Endothelial cell of umbilical vein (primary cell): ENCODE results near the gene SMS. TPM values are rescaled to one million over a fixed set of nuclear protein-coding genes. Genes with fewer than 3 reads are reported as not detected.

ENCODE experiments used
- BruUV-seq: library from RNA; stranded (reverse); fragments of 400-500 nt; replicated peaks from 2 replicates; lab custom pipeline; 2021; lab: Mats Ljungman, UMichigan
- CTCF ChIA-PET: fragments of 300-600, 350-600 bp; sonication (Branson Sonifier 250); formaldehyde crosslinking; loops from one replicate; lab custom pipeline; 2021; ENCODE audit warnings: antibody characterized with exemption, inconsistent platforms; lab: Charles Lee
- POLR2A ChIA-PET: fragments of 300-600, 350-600 bp; sonication (Branson Sonifier 250); formaldehyde crosslinking; loops from one replicate; lab custom pipeline; 2021; ENCODE audit warnings: antibody characterized with exemption, inconsistent platforms; lab: Charles Lee
- DNase-seq: peaks from one replicate; pipeline ENCODE4 v3.0.0-alpha.2; 2011; ENCODE audit warnings: low read depth, low spot score
- FAIRE-seq: peaks from 2 replicates; lab custom pipeline; 2011; peaks lifted over from hg19 to GRCh38; lab: Jason Lieb, UNC
- H2AFZ ChIP-seq: 2 replicates; pipeline ENCODE4 v1.6.0; 2012; ENCODE audit warnings: low read depth, low read length, control low read depth, inconsistent platforms
- H3K27ac ChIP-seq: 2 replicates; pipeline ENCODE4 v1.5.1; 2011; ENCODE audit warnings: low read depth, mild to moderate bottlenecking, control low read depth, low read length, moderate library complexity; ENCODE audit not compliant: insufficient read depth
- H3K27me3 ChIP-seq, 2 experiments: 2 replicates each; pipeline versions ENCODE4 v1.6.0 to v1.6.1; 2011; ENCODE audit warnings: low read length in 2 of 2, mixed read lengths in 1 of 2; ENCODE audit not compliant: control insufficient read depth in 2 of 2, insufficient read depth in 2 of 2
- H3K36me3 ChIP-seq, 2 experiments: 2 replicates in 1 of 2; 3 replicates in 1 of 2; pipeline ENCODE4 v1.5.1; 2011; ENCODE audit warnings: low read length in 2 of 2, mild to moderate bottlenecking in 1 of 2, moderate library complexity in 1 of 2; ENCODE audit not compliant: control insufficient read depth in 2 of 2, insufficient read depth in 2 of 2; ENCODE audit errors: extremely low read depth in 1 of 2
- H3K4me1 ChIP-seq: 3 replicates; pipeline ENCODE4 v1.5.1; 2011; ENCODE audit warnings: mild to moderate bottlenecking, low read length; ENCODE audit not compliant: control insufficient read depth, insufficient read depth; ENCODE audit errors: extremely low read depth
- H3K4me2 ChIP-seq: 2 replicates; pipeline ENCODE4 v1.6.1; 2011; ENCODE audit warnings: low read length, control low read depth, mixed read lengths; ENCODE audit not compliant: insufficient read depth
- H3K4me3 ChIP-seq, 3 experiments: fragments of 200-600 bp in 1 of 3; sonication (generic), shearing (Covaris generic) in 1 of 3; replicated peaks in 1 of 3; 2 replicates each; pipeline ENCODE4 v1.5.1; 2011 to 2016; ENCODE audit warnings: control low read depth in 3 of 3, low read length in 3 of 3, mild to moderate bottlenecking in 2 of 3, inconsistent platforms in 1 of 3, low read depth in 1 of 3, moderate library complexity in 1 of 3; ENCODE audit not compliant: insufficient read depth in 1 of 3
- H3K79me2 ChIP-seq: 2 replicates; pipeline ENCODE4 v1.6.0; 2012; ENCODE audit warnings: low read length, inconsistent platforms; ENCODE audit not compliant: control insufficient read depth, insufficient read depth
- H3K9ac ChIP-seq: replicated peaks from 2 replicates; pipeline ENCODE3; 2011; ENCODE audit warnings: low read length, control low read depth; ENCODE audit not compliant: insufficient read depth; ENCODE audit errors: extremely low read depth
- H3K9me1 ChIP-seq: replicated peaks from 3 replicates; pipeline ENCODE4 v1.6.0; 2011; ENCODE audit warnings: mild to moderate bottlenecking, low read length; ENCODE audit not compliant: control insufficient read depth, insufficient read depth; ENCODE audit errors: extremely low read depth
- H3K9me3 ChIP-seq: replicated peaks from 2 replicates; pipeline ENCODE4 v1.5.1; 2012; ENCODE audit warnings: low read length, inconsistent platforms; ENCODE audit not compliant: control insufficient read depth, insufficient read depth
- H4K20me1 ChIP-seq: replicated peaks from 2 replicates; pipeline ENCODE3; 2011; ENCODE audit warnings: mild to moderate bottlenecking, low read length; ENCODE audit not compliant: control insufficient read depth, insufficient read depth; ENCODE audit errors: extremely low read depth
- CTCF ChIP-seq, 2 donors: IDR thresholded peaks; 1 replicate in 1 of 2; 2 replicates in 1 of 2; pipeline ENCODE4 v1.5.1; 2011; ENCODE audit warnings: low read length in 2 of 2, mild to moderate bottlenecking in 2 of 2, moderate library complexity in 2 of 2, control low read depth in 1 of 2, inconsistent platforms in 1 of 2, low read depth in 1 of 2; ENCODE audit not compliant: insufficient read depth in 1 of 2; ENCODE audit errors: extremely low read depth in 1 of 2
- EZH2 ChIP-seq: IDR thresholded peaks from 2 replicates; pipeline ENCODE4 v1.6.1; 2012; ENCODE audit warnings: borderline replicate concordance, low read depth, mild to moderate bottlenecking, moderate library complexity, low read length, inconsistent platforms; ENCODE audit not compliant: severe bottlenecking
- FOS ChIP-seq: IDR thresholded peaks from 2 replicates; pipeline ENCODE4 v1.6.1; 2011; ENCODE audit warnings: mild to moderate bottlenecking, low read length, moderate library complexity, borderline replicate concordance; ENCODE audit not compliant: insufficient read depth
- GATA2 ChIP-seq: IDR thresholded peaks from 2 replicates; pipeline ENCODE4 v1.7.0; 2011; ENCODE audit warnings: low read depth, mild to moderate bottlenecking, moderate library complexity, mixed read lengths, low read length; ENCODE audit not compliant: insufficient read length, insufficient read depth
- JUN ChIP-seq: IDR thresholded peaks from 2 replicates; pipeline ENCODE4 v1.6.1; 2011; ENCODE audit warnings: borderline replicate concordance, low read depth; ENCODE audit not compliant: insufficient read length, insufficient read depth
- MAX ChIP-seq: IDR thresholded peaks from 2 replicates; pipeline ENCODE4 v1.6.1; 2011; ENCODE audit not compliant: insufficient read depth, insufficient read length
- MYC ChIP-seq: IDR thresholded peaks from one replicate; pipeline ENCODE4 v1.6.1; 2011; ENCODE audit warnings: mild to moderate bottlenecking, low read depth, low read length
- POLR2A ChIP-seq: IDR thresholded peaks from 2 replicates; pipeline ENCODE4 v1.6.1; 2012; ENCODE audit warnings: low read depth, mild to moderate bottlenecking, control low read depth, low read length
- POLR2AphosphoS5 ChIP-seq: IDR thresholded peaks from 2 replicates; pipeline ENCODE4 v1.6.1; 2012; ENCODE audit warnings: low read depth, mild to moderate bottlenecking, control low read depth, low read length, moderate library complexity; ENCODE audit not compliant: insufficient read depth
- dilution Hi-C: fragments of 300-500 bp; cut with MboI; formaldehyde crosslinking; loops from one replicate; pipeline ENCODE4 v1.15.0; 2019; ENCODE audit warnings: low sequenced_read_pairs; ENCODE audit not compliant: extremely low pct_ligation_motif_present
- intact Hi-C: fragments of 100-400 bp; cut with micrococcal nuclease; formaldehyde crosslinking; loops from one replicate; pipeline ENCODE4 v1.10.0; 2022
- polyA plus RNA-seq, 4 experiments: library from polyadenylated mRNA; depleted of rRNA in 3 of 4; stranded (reverse) in 3 of 4; unstranded in 1 of 4; fragments of >200 nt; gene quantifications; 2 replicates each; pipeline versions ENCODE4 v1.2.1 to v1.2.3, GENCODE V29; 2011 to 2012; ENCODE audit warnings: missing spikeins in 1 of 4
- total RNA-seq: library from RNA; stranded (reverse); gene quantifications from 2 replicates; pipeline ENCODE4 v1.2.3, GENCODE V29; 2021

SMS gene
- total and polyA plus RNA-seq, 2 donors (not counting 3 experiments of a cell fraction or from before 2014, with no cell fraction given): 57.1 to 173 TPM

GRCh38 chrX:21975812-21976211 is 35.3 kb downstream of the SMS start:
- Histone ChIP-seq H3K9me1 (no peaks in the 10 kb centered on the region), H3K4me1 (peaks cover 7% of the 10 kb centered on the region), H4K20me1 (no peaks in the 10 kb centered on the region), H3K27ac (no peak overlapping the region), H3K79me2 (peaks cover 2% of the 10 kb centered on the region), H2AFZ (no peak overlapping the region), H3K27me3 (no peaks in the 10 kb centered on the region), H3K4me3 (no peak overlapping the region), H3K4me2 (no peak overlapping the region), H3K9me3 (no peaks in the 10 kb centered on the region), H3K36me3 (peaks cover 0 to 5% of the 10 kb centered on the region in 2 experiments), H3K9ac (no peak overlapping the region)
- DNase-seq (peak; percentile 61), FAIRE-seq (peak; percentile 54)
- dilution Hi-C loops (no loop called here), intact Hi-C loops (loop anchor here (5.0 to 10.0 kb wide), 3 partner anchors 229 to 1449 kb away; partner anchors contain the start of gene CNKSR2)
- POLR2A ChIA-PET: no interaction called here
- no TSS peak for BruUV-seq
- CTCF ChIA-PET: interaction anchor here (0.5 to 5.8 kb wide), 18 partner anchors 9 to 1639 kb away, joined by 3 to 40 read pairs (median 4); partner anchors contain the start of gene MBTPS2
- TF ChIP-seq CTCF (IDR thresholded peaks at IDR 0.05; ENCODE audit: extremely low read depth in 1 of 2, insufficient read depth in 1 of 2, low read depth in 1 of 2, low read length in 2 of 2): peak; percentile 8 to 21
- no peak for TF ChIP-seq FOS
- TF ChIP-seq POLR2A: no peak
- no peak for TF ChIP-seq MYC

- DNase-seq: no peak
- dilution Hi-C loops (no loop called here), intact Hi-C loops (loop anchor here (5.0 to 10.0 kb wide), 3 partner anchors 231 to 1451 kb away; partner anchors contain the start of gene CNKSR2)
- H4K20me1 ChIP-seq: no peaks in the 10 kb centered on the region
- peaks cover 2% of the 10 kb centered on the region for H3K79me2 ChIP-seq
- CTCF ChIA-PET: no interaction called here
- H3K4me1 ChIP-seq: no peaks in the 10 kb centered on the region
- H3K36me3 ChIP-seq: peaks cover 0 to 5% of the 10 kb centered on the region in 2 experiments
- H3K4me2 ChIP-seq: no peak overlapping the region
- no peak overlapping the region for H3K27ac ChIP-seq
- POLR2A ChIA-PET: no interaction called here
- H3K9ac ChIP-seq: no peak overlapping the region
- H3K4me3 ChIP-seq: no peak overlapping the region
- TF ChIP-seq POLR2AphosphoS5 (no peak), CTCF (IDR thresholded peaks at IDR 0.05; ENCODE audit: extremely low read depth in 1 of 2, insufficient read depth in 1 of 2, low read depth in 1 of 2, low read length in 2 of 2) (no peak), GATA2 (no peak), MAX (no peak), POLR2A (no peak), JUN (no peak), FOS (no peak), EZH2 (no peak), MYC (no peak)
- H3K9me3 ChIP-seq: no peaks in the 10 kb centered on the region
- H3K27me3 ChIP-seq: no peaks in the 10 kb centered on the region
- no peak overlapping the region for H2AFZ ChIP-seq
- FAIRE-seq: no peak
- BruUV-seq: no TSS peak
- H3K9me1 ChIP-seq: no peaks in the 10 kb centered on the region
These were observed 37.8 kb downstream of the SMS start for GRCh38 chrX:21978346-21978745.
